ENCODE data around the gene RAB20. TPM values are rescaled to one million over a fixed set of nuclear protein-coding genes. Genes with fewer than 3 reads are reported as not detected.

RAB20 gene
- total RNA-seq, 1 experiment from 2014 or later: 7.9 TPM

DNA sequence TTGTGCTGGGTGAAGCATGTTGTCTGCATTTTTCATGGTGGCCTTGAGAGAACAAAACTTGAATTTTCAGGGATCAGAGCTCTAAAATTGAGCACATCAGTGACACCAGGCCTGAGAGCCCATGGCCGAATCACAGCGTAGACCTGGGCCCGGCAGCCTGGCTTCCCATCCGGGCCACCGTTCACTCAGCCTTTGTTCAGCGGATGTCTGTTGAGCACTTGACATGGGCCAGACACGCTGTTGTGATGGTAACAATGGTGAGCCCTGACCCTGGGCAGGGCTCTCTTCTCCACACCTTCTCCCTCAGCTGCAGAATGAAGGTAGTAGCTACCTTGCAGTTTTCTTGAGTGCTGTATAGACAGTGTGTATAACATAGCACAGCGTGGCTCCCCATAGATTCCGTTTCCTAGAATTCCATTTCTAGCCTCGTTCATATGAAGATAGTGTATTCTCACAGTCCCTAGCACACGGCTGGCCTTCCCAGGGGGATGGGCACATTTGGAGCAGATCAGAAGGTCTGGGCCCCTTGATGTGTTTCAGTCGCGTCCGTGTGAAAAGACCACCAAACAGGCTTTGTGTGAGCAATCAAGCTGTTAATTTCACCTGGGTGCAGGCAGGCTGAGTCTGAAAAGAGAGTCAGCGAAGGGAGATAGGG lies 75.3 kb downstream of the RAB20 start:
- H3K9me3 ChIP-seq (ENCODE audit: control insufficient read depth, insufficient read depth, low read depth, low read length): no peaks in the 10 kb centered on the region
- in situ Hi-C loops (cut with HindIII; ENCODE audit: low pct_unique_long_range_greater_than_20kb, low sequenced_read_pairs): no loop called here
- intact Hi-C loops (cut with micrococcal nuclease; ENCODE audit: unreplicated experiment): no loop called here
- no peaks in the 10 kb centered on the region for H3K27me3 ChIP-seq (ENCODE audit: control insufficient read depth, insufficient read depth, low read length)
- DNase-seq (ENCODE audit: low read depth, low spot score) (no peak), ATAC-seq (no peak)
- H3K4me3 ChIP-seq (ENCODE audit: low read depth in 2 of 2, low read length in 2 of 2): no peak overlapping the region
- no peak overlapping the region for H3K27ac ChIP-seq (ENCODE audit: low read length)
- TF ChIP-seq, protein P1, sequence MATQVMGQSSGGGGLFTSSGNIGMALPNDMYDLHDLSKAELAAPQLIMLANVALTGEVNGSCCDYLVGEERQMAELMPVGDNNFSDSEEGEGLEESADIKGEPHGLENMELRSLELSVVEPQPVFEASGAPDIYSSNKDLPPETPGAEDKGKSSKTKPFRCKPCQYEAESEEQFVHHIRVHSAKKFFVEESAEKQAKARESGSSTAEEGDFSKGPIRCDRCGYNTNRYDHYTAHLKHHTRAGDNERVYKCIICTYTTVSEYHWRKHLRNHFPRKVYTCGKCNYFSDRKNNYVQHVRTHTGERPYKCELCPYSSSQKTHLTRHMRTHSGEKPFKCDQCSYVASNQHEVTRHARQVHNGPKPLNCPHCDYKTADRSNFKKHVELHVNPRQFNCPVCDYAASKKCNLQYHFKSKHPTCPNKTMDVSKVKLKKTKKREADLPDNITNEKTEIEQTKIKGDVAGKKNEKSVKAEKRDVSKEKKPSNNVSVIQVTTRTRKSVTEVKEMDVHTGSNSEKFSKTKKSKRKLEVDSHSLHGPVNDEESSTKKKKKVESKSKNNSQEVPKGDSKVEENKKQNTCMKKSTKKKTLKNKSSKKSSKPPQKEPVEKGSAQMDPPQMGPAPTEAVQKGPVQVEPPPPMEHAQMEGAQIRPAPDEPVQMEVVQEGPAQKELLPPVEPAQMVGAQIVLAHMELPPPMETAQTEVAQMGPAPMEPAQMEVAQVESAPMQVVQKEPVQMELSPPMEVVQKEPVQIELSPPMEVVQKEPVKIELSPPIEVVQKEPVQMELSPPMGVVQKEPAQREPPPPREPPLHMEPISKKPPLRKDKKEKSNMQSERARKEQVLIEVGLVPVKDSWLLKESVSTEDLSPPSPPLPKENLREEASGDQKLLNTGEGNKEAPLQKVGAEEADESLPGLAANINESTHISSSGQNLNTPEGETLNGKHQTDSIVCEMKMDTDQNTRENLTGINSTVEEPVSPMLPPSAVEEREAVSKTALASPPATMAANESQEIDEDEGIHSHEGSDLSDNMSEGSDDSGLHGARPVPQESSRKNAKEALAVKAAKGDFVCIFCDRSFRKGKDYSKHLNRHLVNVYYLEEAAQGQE (IDR thresholded peaks at IDR 0.05; ENCODE audit: insufficient read depth in 1 of 2, low read depth in 2 of 2, low read length in 1 of 2): no peak
- TF ChIP-seq POLR2AphosphoS5 (IDR thresholded peaks at IDR 0.05; ENCODE audit: low read depth, low read length): no peak
- no peak for TF ChIP-seq SIN3A (IDR thresholded peaks at IDR 0.05; ENCODE audit: borderline replicate concordance, insufficient read depth, low read depth, low read length)
- CTCF ChIA-PET: no interaction called here
- no peaks in the 10 kb centered on the region for H3K4me1 ChIP-seq (ENCODE audit: control insufficient read depth, insufficient read depth, low read length)
- no peaks in the 10 kb centered on the region for H3K36me3 ChIP-seq (ENCODE audit: control insufficient read depth, insufficient read depth, low read length)
- BruUV-seq (replicated peaks): no TSS peak
- POLR2A ChIA-PET: no interaction called here

DNA sequence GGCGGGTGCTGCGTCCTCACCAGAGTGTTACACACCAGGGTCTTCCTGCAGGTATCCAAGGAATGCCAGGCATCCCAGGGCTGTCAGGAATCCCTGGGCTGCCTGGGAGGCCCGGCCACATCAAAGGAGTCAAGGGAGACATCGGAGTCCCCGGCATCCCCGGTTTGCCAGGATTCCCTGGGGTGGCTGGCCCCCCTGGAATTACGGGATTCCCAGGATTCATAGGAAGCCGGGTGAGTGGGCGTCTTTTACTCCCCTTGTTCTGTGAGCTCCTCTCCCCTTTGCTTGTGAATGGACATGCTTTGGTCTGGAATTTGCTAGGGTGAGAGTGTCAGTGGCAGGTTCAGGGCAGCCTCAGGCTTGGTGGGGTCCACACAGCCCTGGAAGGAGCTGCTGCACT lies 75.9 kb downstream of the RAB20 start:
- no peaks in the 10 kb centered on the region for H3K9me3 ChIP-seq (ENCODE audit: control insufficient read depth, insufficient read depth, low read depth, low read length)
- no peaks in the 10 kb centered on the region for H3K4me1 ChIP-seq (ENCODE audit: control insufficient read depth, insufficient read depth, low read length)
- DNase-seq (ENCODE audit: low read depth, low spot score) (no peak), ATAC-seq (no peak; the same call in 1 of the 2 replicates)
- no TSS peak for BruUV-seq (replicated peaks)
- no peaks in the 10 kb centered on the region for H3K27me3 ChIP-seq (ENCODE audit: control insufficient read depth, insufficient read depth, low read length)
- CTCF ChIA-PET: no interaction called here
- no peak for TF ChIP-seq POLR2AphosphoS5 (IDR thresholded peaks at IDR 0.05; ENCODE audit: low read depth, low read length)
- TF ChIP-seq TCF7L2 (IDR thresholded peaks at IDR 0.05; ENCODE audit: low read depth, low read length): peak; percentile 85
- TF ChIP-seq, protein P1 (IDR thresholded peaks at IDR 0.05; ENCODE audit: insufficient read depth in 1 of 2, low read depth in 2 of 2, low read length in 1 of 2): no peak
- no peak for TF ChIP-seq SIN3A (IDR thresholded peaks at IDR 0.05; ENCODE audit: borderline replicate concordance, insufficient read depth, low read depth, low read length)
- TF ChIP-seq, protein P2, sequence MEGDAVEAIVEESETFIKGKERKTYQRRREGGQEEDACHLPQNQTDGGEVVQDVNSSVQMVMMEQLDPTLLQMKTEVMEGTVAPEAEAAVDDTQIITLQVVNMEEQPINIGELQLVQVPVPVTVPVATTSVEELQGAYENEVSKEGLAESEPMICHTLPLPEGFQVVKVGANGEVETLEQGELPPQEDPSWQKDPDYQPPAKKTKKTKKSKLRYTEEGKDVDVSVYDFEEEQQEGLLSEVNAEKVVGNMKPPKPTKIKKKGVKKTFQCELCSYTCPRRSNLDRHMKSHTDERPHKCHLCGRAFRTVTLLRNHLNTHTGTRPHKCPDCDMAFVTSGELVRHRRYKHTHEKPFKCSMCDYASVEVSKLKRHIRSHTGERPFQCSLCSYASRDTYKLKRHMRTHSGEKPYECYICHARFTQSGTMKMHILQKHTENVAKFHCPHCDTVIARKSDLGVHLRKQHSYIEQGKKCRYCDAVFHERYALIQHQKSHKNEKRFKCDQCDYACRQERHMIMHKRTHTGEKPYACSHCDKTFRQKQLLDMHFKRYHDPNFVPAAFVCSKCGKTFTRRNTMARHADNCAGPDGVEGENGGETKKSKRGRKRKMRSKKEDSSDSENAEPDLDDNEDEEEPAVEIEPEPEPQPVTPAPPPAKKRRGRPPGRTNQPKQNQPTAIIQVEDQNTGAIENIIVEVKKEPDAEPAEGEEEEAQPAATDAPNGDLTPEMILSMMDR (IDR thresholded peaks at IDR 0.05): no peak
- in situ Hi-C loops (cut with HindIII; ENCODE audit: low pct_unique_long_range_greater_than_20kb, low sequenced_read_pairs) (no loop called here), intact Hi-C loops (cut with micrococcal nuclease; ENCODE audit: unreplicated experiment) (no loop called here)
- H3K36me3 ChIP-seq (ENCODE audit: control insufficient read depth, insufficient read depth, low read length): no peaks in the 10 kb centered on the region
- no peak overlapping the region for H3K27ac ChIP-seq (ENCODE audit: low read length)
- no peak overlapping the region for H3K4me3 ChIP-seq (ENCODE audit: low read depth in 2 of 2, low read length in 2 of 2)
- POLR2A ChIA-PET: no interaction called here
